Psoas muscle (tissue), 8 donors: Measurements from ENCODE around the gene OR1A1. TPM values are rescaled to one million over a fixed set of nuclear protein-coding genes. Genes with fewer than 3 reads are reported as not detected.

Experiments used
- ATAC-seq, 4 donors: fragments of 200-7000 bp; cut with Tn5 transposase; one replicate each; pipeline ENCODE4 v1.9.1; 2020; ENCODE audit warnings: moderate library complexity in 3 of 4, mild to moderate bottlenecking in 2 of 4
- DNase-seq, 2 donors: peaks; one replicate each; pipeline ENCODE4 v3.0.0-alpha.2; 2020
- H3K27ac ChIP-seq: fragments of 200-600 bp; one replicate; pipeline ENCODE4 v1.8.0; 2022
- H3K27me3 ChIP-seq, 3 donors: fragments of 200-600 bp in 1 of 3; one replicate each; pipeline versions ENCODE4 v1.6.1 to v1.8.0; 2013 to 2022; ENCODE audit warnings: low read length in 2 of 3, mild to moderate bottlenecking in 2 of 3, moderate library complexity in 1 of 3; ENCODE audit not compliant: insufficient read depth in 3 of 3
- H3K36me3 ChIP-seq, 2 donors: fragments of 200-600 bp in 1 of 2; one replicate each; pipeline versions ENCODE4 v1.6.1 to v1.8.0; 2013 to 2022; ENCODE audit warnings: low read depth in 1 of 2, mild to moderate bottlenecking in 1 of 2, moderate library complexity in 1 of 2; ENCODE audit not compliant: insufficient read depth in 1 of 2
- H3K4me1 ChIP-seq: fragments of 200-600 bp; one replicate; pipeline ENCODE4 v1.8.0; 2022
- H3K4me3 ChIP-seq: fragments of 200-600 bp; one replicate; pipeline ENCODE4 v1.8.0; 2022; ENCODE audit warnings: mild to moderate bottlenecking
- H3K9me3 ChIP-seq: fragments of 200-600 bp; one replicate; pipeline ENCODE4 v1.8.0; 2022
- CTCF ChIP-seq: fragments of 200-600 bp; IDR thresholded peaks from one replicate; pipeline ENCODE4 v1.8.0; 2022; ENCODE audit warnings: antibody characterized with exemption
- WGBS, 3 donors: extraction: QIAGEN DNeasy Blood & Tissue Kit; methylation state at CpG; one replicate each; pipeline versions ENCODE4 v1.1.6 to v1.1.7; 2013; 5-methylcytosine and 5-hydroxymethylcytosine counted together
- intact Hi-C, 2 donors: fragments of 100-400 bp; cut with DNase I; formaldehyde crosslinking; loops; one replicate each; pipeline versions ENCODE4 v1.11.0 to v1.14.2; 2022
- long read RNA-seq, 2 donors: library from polyadenylated mRNA; unstranded; transcript quantifications; one replicate each; pipeline ENCODE4 v2.0.0, GENCODE V29; 2021
- polyA plus RNA-seq, 3 donors: library from polyadenylated mRNA; stranded (reverse); fragments of 200-250 nt; gene quantifications; one replicate each; pipeline ENCODE4 v1.2.3, GENCODE V29; 2013
- total RNA-seq, 4 donors: library from RNA; stranded (reverse); fragmentation: NEBNext Ultra II Directional in 2 of 4; extraction: Animal tissue kit (Norgen Biotek cat#: 25700) in 2 of 4; gene quantifications; one replicate each; pipeline versions ENCODE4 v1.2.1 to v1.2.4, GENCODE V29; 2021 to 2023
- donor health status: healthy with polysubstance abuse.
- donor health status: DM: no; HTN: no; CAD: no; lungs with moderate emphysema.
- donor health status: Bipolar disorder and iron deficiency.
- donor health status: healthy.
- donor health status: DM: yes; HTN: yes; CAD: no.
- donor health status: DM: no; HTN: no; CAD: no.
- donor health status: DM: no; HTN: no; CAD: no.
- donor health status: DM: yes; HTN: yes; CAD: no.

Gene OR1A1
- total RNA-seq (not detected), polyA plus RNA-seq (not detected)
- long read RNA-seq, donor 1 = 0 reads
- long read RNA-seq, donor 2 = 0 reads

GRCh38 chr17:3207367-3207766 lies at the start of gene OR1A1:
TSS of gene OR1A1 (plus strand) at chr17:3207667. CDS start at chr17:3215621, 7,954 bp downstream.
- intact Hi-C loops = no loop called here
- no peak for DNase-seq
- no peaks in the 10 kb centered on the region for H3K4me1 ChIP-seq
- WGBS, 3 donors = 51 to 60% (median 54%) methylated on average over 7 of the region's 7 CpGs
- peaks cover under 1% of the 10 kb centered on the region for H3K9me3 ChIP-seq
- no peak within 1 kb of the TSS for H3K4me3 ChIP-seq
- H3K27ac ChIP-seq = no peak within 1 kb of the TSS
- no peak for TF ChIP-seq CTCF
- no peaks in the 10 kb centered on the region for H3K36me3 ChIP-seq
- H3K27me3 ChIP-seq = no peaks in the 10 kb centered on the region
- ATAC-seq = no peak

GRCh38 chr17:3167574-3167973 lies 39.9 kb upstream of the OR1A1 start:
- TF ChIP-seq CTCF = no peak
- intact Hi-C loops = no loop called here
- H3K27ac ChIP-seq = no peak overlapping the region

GRCh38 chr17:3189961-3190360 lies 17.5 kb upstream of the OR1A1 start:
- no peak for TF ChIP-seq CTCF
- intact Hi-C loops = no loop called here
- ATAC-seq = no peak

More at GRCh38 chr17:3167574-3167973, 39.9 kb upstream of the OR1A1 start:
- H3K9me3 ChIP-seq = no peaks in the 10 kb centered on the region
- peaks cover 0 to 3% (median 0%) of the 10 kb centered on the region in 3 donors for H3K27me3 ChIP-seq
- H3K4me1 ChIP-seq = no peaks in the 10 kb centered on the region
- no peak overlapping the region for H3K4me3 ChIP-seq
- ATAC-seq (no peak), DNase-seq (no peak)
- 70 to 73% (median 70%) methylated on average over 5 of the region's 5 CpGs for WGBS, 3 donors
- no peaks in the 10 kb centered on the region for H3K36me3 ChIP-seq

GRCh38 chr17:3197219-3197618 lies 10.2 kb upstream of the OR1A1 start, which contains the start of gene OR1A2:
TSS of gene OR1A2 (plus strand) at chr17:3197519. CDS start at chr17:3197519, 0 bp downstream.
- Histone ChIP-seq H3K9me3 (peaks cover 7% of the 10 kb centered on the region), H3K4me3 (no peak within 1 kb of the TSS), H3K4me1 (no peaks in the 10 kb centered on the region), H3K27me3 (peaks cover 0 to 10% (median 7%) of the 10 kb centered on the region in 3 donors), H3K36me3 (no peaks in the 10 kb centered on the region), H3K27ac (no peak within 1 kb of the TSS)
- 76 to 81% (median 79%) methylated on average over 4 of the region's 4 CpGs for WGBS, 3 donors
- intact Hi-C loops = no loop called here
- ATAC-seq (no peak), DNase-seq (no peak)
- TF ChIP-seq CTCF = no peak

More at GRCh38 chr17:3189961-3190360, 17.5 kb upstream of the OR1A1 start:
- peaks cover 0 to 13% (median 0%) of the 10 kb centered on the region in 3 donors for H3K27me3 ChIP-seq
- H3K27ac ChIP-seq = no peak overlapping the region
- H3K9me3 ChIP-seq = no peaks in the 10 kb centered on the region
- DNase-seq = no peak
- no peak overlapping the region for H3K4me3 ChIP-seq
- WGBS, 3 donors = 40 to 45% (median 44%) methylated on average over 4 of the region's 4 CpGs
- no peaks in the 10 kb centered on the region for H3K36me3 ChIP-seq
- no peaks in the 10 kb centered on the region for H3K4me1 ChIP-seq

- Histone ChIP-seq H3K4me3 (no peak overlapping the region), H3K36me3 (no peaks in the 10 kb centered on the region), H3K4me1 (no peaks in the 10 kb centered on the region), H3K27ac (no peak overlapping the region), H3K27me3 (no peaks in the 10 kb centered on the region), H3K9me3 (no peaks in the 10 kb centered on the region)
- ATAC-seq = no peak
- TF ChIP-seq CTCF = no peak
- intact Hi-C loops = no loop called here
- DNase-seq = no peak
- 75 to 92% (median 88%) methylated on average over 6 of the region's 6 CpGs for WGBS, 3 donors
These were observed 1.0 kb downstream of the OR1A1 start for GRCh38 chr17:3208484-3208883.
